ENCODE data around the gene TBKBP1. TPM values are rescaled to one million over a fixed set of nuclear protein-coding genes. Genes with fewer than 3 reads are reported as not detected.

TBKBP1 gene
- total RNA-seq, result 1 to 10 TPM; 6.6 to 6.7 TPM
- polyA plus RNA-seq, result 1.8 TPM

- Histone ChIP-seq H3K36me3 (ENCODE audit: insufficient read depth, low read length) (no peaks in the 10 kb centered on the region), H3K27ac (ENCODE audit: low read depth, low read length) (peak within 1 kb of the TSS; percentile 51), H3K9me3 (ENCODE audit: low read length) (no peaks in the 10 kb centered on the region), H3K4me1 (ENCODE audit: insufficient read depth, low read length) (peaks cover 30% of the 10 kb centered on the region), H3K4me3 (ENCODE audit: low read length) (peak within 1 kb of the TSS; percentile 53), H3K27me3 (ENCODE audit: insufficient read depth, low read length, poor library complexity, severe bottlenecking) (no peaks in the 10 kb centered on the region)
- DNase-seq, result peak; percentile 39 to 83 (median 52)
- peak within 1 kb of the TSS; percentile 83 to 94 (median 91) for H3K27ac Mint-ChIP-seq
- H3K36me3 Mint-ChIP-seq, result peaks cover 0 to 4% (median 0%) of the 10 kb centered on the region in 3 donors
- peak within 1 kb of the TSS; percentile 88 to 95 (median 92) for H3K4me3 Mint-ChIP-seq
- peaks cover 33 to 49% (median 38%) of the 10 kb centered on the region in 3 donors for H3K4me1 Mint-ChIP-seq
- H3K9me3 Mint-ChIP-seq, result no peaks in the 10 kb centered on the region
- POLR2A ChIA-PET, result interaction anchor here (0.6 to 2.0 kb wide), 7 partner anchors 10 to 110 kb away, joined by 3 to 11 read pairs (median 6); partner anchors contain the start of genes KPNB1 and TBX21
- peaks cover 0 to 2% of the 10 kb centered on the region in 2 donors for H3K27me3 Mint-ChIP-seq
- CTCF ChIA-PET, result interaction anchor here (0.9 to 2.1 kb wide), 9 partner anchors 8 to 96 kb away, joined by 3 to 12 read pairs (median 4); partner anchors contain the start of gene TBX21
Observed at GRCh38 chr17:47693731-47694580, at the start of gene TBKBP1. Gene TBKBP1 (plus strand): TSS chr17:47694161. CDS start chr17:47696113, 1,952 bp downstream.

GRCh38 chr17:47644324-47644723 lies 49.6 kb upstream of the TBKBP1 start:
- H3K9me3 Mint-ChIP-seq, result no peaks in the 10 kb centered on the region
- no peaks in the 10 kb centered on the region for H3K27me3 Mint-ChIP-seq
- Histone ChIP-seq H3K9me3 (ENCODE audit: low read length) (no peaks in the 10 kb centered on the region), H3K36me3 (ENCODE audit: insufficient read depth, low read length) (no peaks in the 10 kb centered on the region), H3K4me3 (ENCODE audit: low read length) (no peak overlapping the region), H3K27ac (ENCODE audit: low read depth, low read length) (no peak overlapping the region), H3K27me3 (ENCODE audit: insufficient read depth, low read length, poor library complexity, severe bottlenecking) (no peaks in the 10 kb centered on the region), H3K4me1 (ENCODE audit: insufficient read depth, low read length) (peaks cover 14% of the 10 kb centered on the region)
- ChIA-PET CTCF (interaction anchor here (1.3 kb wide), 1 partner anchor 19 kb away, joined by 3 read pairs; no protein-coding TSS in a partner anchor), POLR2A (no interaction called here)
- H3K4me1 Mint-ChIP-seq, result peaks cover 9 to 28% (median 15%) of the 10 kb centered on the region in 3 donors
- peaks cover 0 to 5% (median 0%) of the 10 kb centered on the region in 3 donors for H3K36me3 Mint-ChIP-seq
- no peak overlapping the region for H3K27ac Mint-ChIP-seq
- no peak for DNase-seq
- H3K4me3 Mint-ChIP-seq, result no peak overlapping the region

- peaks cover 4 to 36% (median 10%) of the 10 kb centered on the region in 3 donors for H3K36me3 Mint-ChIP-seq
- no peaks in the 10 kb centered on the region for H3K27me3 ChIP-seq (ENCODE audit: insufficient read depth, low read length, poor library complexity, severe bottlenecking)
Observed at GRCh38 chr17:47649153-47649971, 44.6 kb upstream of the TBKBP1 start, which contains the start of gene KPNB1. Gene KPNB1 (plus strand): TSS chr17:47649919. CDS start chr17:47650245, 326 bp downstream.

GRCh38 chr17:47649972-47650524 lies 43.9 kb upstream of the TBKBP1 start:
- Histone ChIP-seq H3K9me3 (ENCODE audit: low read length) (no peaks in the 10 kb centered on the region), H3K4me1 (ENCODE audit: insufficient read depth, low read length) (peaks cover 56% of the 10 kb centered on the region), H3K27me3 (ENCODE audit: insufficient read depth, low read length, poor library complexity, severe bottlenecking) (no peaks in the 10 kb centered on the region), H3K4me3 (ENCODE audit: low read length) (peak overlapping the region; percentile 84), H3K27ac (ENCODE audit: low read depth, low read length) (peak overlapping the region; percentile 40), H3K36me3 (ENCODE audit: insufficient read depth, low read length) (peaks cover 26% of the 10 kb centered on the region)
- H3K4me1 Mint-ChIP-seq, result peaks cover 46 to 68% (median 56%) of the 10 kb centered on the region in 3 donors
- ChIA-PET POLR2A (interaction anchor here (0.5 to 4.5 kb wide), 23 partner anchors 9 to 1457 kb away, joined by 3 to 33 read pairs (median 5); partner anchors contain the start of genes EFCAB13, KANSL1, LRRC46 and MRPL10), CTCF (interaction anchor here (0.7 to 11.6 kb wide), 12 partner anchors 10 to 239 kb away, joined by 3 to 82 read pairs (median 4); partner anchors contain the start of gene TBX21)
- DNase-seq, result peak in 2 of 5 donors; percentile 33 to 66
- H3K36me3 Mint-ChIP-seq, result peaks cover 4 to 43% (median 10%) of the 10 kb centered on the region in 3 donors
- peak overlapping the region; percentile 91 to 100 (median 98) for H3K4me3 Mint-ChIP-seq
- peaks cover 0 to 5% of the 10 kb centered on the region in 2 donors for H3K27me3 Mint-ChIP-seq
- H3K9me3 Mint-ChIP-seq, result no peaks in the 10 kb centered on the region
- peak overlapping the region; percentile 61 to 100 (median 96) for H3K27ac Mint-ChIP-seq

More at GRCh38 chr17:47649153-47649971, 44.6 kb upstream of the TBKBP1 start, which contains the start of gene KPNB1:
- H3K4me1 ChIP-seq (ENCODE audit: insufficient read depth, low read length), result peaks cover 49% of the 10 kb centered on the region
- peak within 1 kb of the TSS; percentile 84 for H3K4me3 ChIP-seq (ENCODE audit: low read length)
- ChIA-PET POLR2A (interaction anchor here (0.6 to 4.5 kb wide), 19 partner anchors 9 to 325 kb away, joined by 3 to 33 read pairs (median 6); partner anchors contain the start of genes EFCAB13, LRRC46, MRPL10 and SP2), CTCF (interaction anchor here (0.8 to 11.6 kb wide), 15 partner anchors 11 to 240 kb away, joined by 3 to 82 read pairs (median 4); partner anchors contain the start of genes SCRN2 and TBX21)
- Mint-ChIP-seq H3K4me1 (peaks cover 39 to 65% (median 53%) of the 10 kb centered on the region in 3 donors), H3K27me3 (peaks cover 0 to 5% of the 10 kb centered on the region in 2 donors), H3K9me3 (no peaks in the 10 kb centered on the region), H3K27ac (peak within 1 kb of the TSS; percentile 92 to 100 (median 98)), H3K4me3 (peak within 1 kb of the TSS; percentile 91 to 100 (median 98))
- H3K27ac ChIP-seq (ENCODE audit: low read depth, low read length), result peak within 1 kb of the TSS; percentile 85
- DNase-seq, result peak; percentile 98 to 99 (median 98)
- H3K9me3 ChIP-seq (ENCODE audit: low read length), result no peaks in the 10 kb centered on the region
- peaks cover 19% of the 10 kb centered on the region for H3K36me3 ChIP-seq (ENCODE audit: insufficient read depth, low read length)

GRCh38 chr17:47650525-47651522 lies 43.1 kb upstream of the TBKBP1 start:
- H3K4me3 ChIP-seq (ENCODE audit: low read length), result peak overlapping the region; percentile 61
- no peaks in the 10 kb centered on the region for H3K27me3 ChIP-seq (ENCODE audit: insufficient read depth, low read length, poor library complexity, severe bottlenecking)
- H3K9me3 ChIP-seq (ENCODE audit: low read length), result no peaks in the 10 kb centered on the region
- Mint-ChIP-seq H3K9me3 (no peaks in the 10 kb centered on the region), H3K4me3 (peak overlapping the region; percentile 85 to 100 (median 95)), H3K36me3 (peaks cover 4 to 50% (median 14%) of the 10 kb centered on the region in 3 donors), H3K4me1 (peaks cover 54 to 76% (median 64%) of the 10 kb centered on the region in 3 donors), H3K27me3 (peaks cover 0 to 5% of the 10 kb centered on the region in 2 donors), H3K27ac (peak overlapping the region; percentile 72 to 98 (median 94))
- POLR2A ChIA-PET, result interaction anchor here (0.5 to 4.5 kb wide), 18 partner anchors 8 to 1458 kb away, joined by 3 to 33 read pairs (median 4); partner anchors contain the start of genes KANSL1, LRRC46, MRPL10 and OSBPL7
- DNase-seq, result peak; percentile 85 to 92 (median 87)
- CTCF ChIA-PET, result interaction anchor here (0.7 to 11.6 kb wide), 7 partner anchors 13 to 82 kb away, joined by 3 to 82 read pairs (median 7); partner anchors contain the start of gene TBX21
- H3K4me1 ChIP-seq (ENCODE audit: insufficient read depth, low read length), result peaks cover 64% of the 10 kb centered on the region
- peak overlapping the region; percentile 82 for H3K27ac ChIP-seq (ENCODE audit: low read depth, low read length)
- H3K36me3 ChIP-seq (ENCODE audit: insufficient read depth, low read length), result peaks cover 33% of the 10 kb centered on the region

- Histone ChIP-seq H3K27me3 (ENCODE audit: insufficient read depth, low read length, poor library complexity, severe bottlenecking) (no peaks in the 10 kb centered on the region), H3K36me3 (ENCODE audit: insufficient read depth, low read length) (peaks cover 35% of the 10 kb centered on the region), H3K4me3 (ENCODE audit: low read length) (no peak overlapping the region), H3K27ac (ENCODE audit: low read depth, low read length) (no peak overlapping the region), H3K9me3 (ENCODE audit: low read length) (no peaks in the 10 kb centered on the region), H3K4me1 (ENCODE audit: insufficient read depth, low read length) (peaks cover 64% of the 10 kb centered on the region)
- H3K27me3 Mint-ChIP-seq, result peaks cover 0 to 5% of the 10 kb centered on the region in 2 donors
- peak overlapping the region; percentile 3 to 100 (median 26) for H3K4me3 Mint-ChIP-seq
- H3K36me3 Mint-ChIP-seq, result peaks cover 4 to 59% (median 14%) of the 10 kb centered on the region in 3 donors
- no peak for DNase-seq
- ChIA-PET POLR2A (interaction anchor here (1.1 to 4.5 kb wide), 3 partner anchors 12 to 83 kb away, joined by 3 to 33 read pairs (median 5); partner anchors contain the start of gene TBX21), CTCF (interaction anchor here (3.1 to 11.6 kb wide), 2 partner anchors 13 to 46 kb away, joined by 7 to 82 read pairs; no protein-coding TSS in a partner anchor)
- peak overlapping the region in 7 of 8 donors; percentile 12 to 98 (median 92) for H3K27ac Mint-ChIP-seq
- peaks cover 58 to 77% (median 70%) of the 10 kb centered on the region in 3 donors for H3K4me1 Mint-ChIP-seq
- H3K9me3 Mint-ChIP-seq, result no peaks in the 10 kb centered on the region
Observed at GRCh38 chr17:47651704-47652103, 42.3 kb upstream of the TBKBP1 start.

Measured in CD8-positive, alpha-beta memory T cell (primary cell).